Mammary epithelial cell (primary cell): ENCODE data around the gene BOD1.
A peak's percentile ranks its signal among the peaks of the same experiment; 100 is the strongest.

Source experiments
- EZH2 ChIP-seq: IDR thresholded peaks from 2 replicates; pipeline ENCODE4 v1.6.1; 2012; ENCODE audit warnings: low read length, inconsistent platforms, borderline replicate concordance
- TF ChIP-seq, protein P1 (sequence below), 2 donors: IDR thresholded peaks in 1 of 2; conservative IDR thresholded peaks in 1 of 2; 2 replicates each; pipeline ENCODE4 v1.5.1; 2011 to 2012; ENCODE audit warnings: inconsistent platforms in 2 of 2, low read length in 2 of 2, mild to moderate bottlenecking in 2 of 2, control low read depth in 1 of 2, low read depth in 1 of 2; ENCODE audit not compliant: insufficient read depth in 1 of 2; ENCODE audit errors: extremely low read depth in 1 of 2

DNA sequence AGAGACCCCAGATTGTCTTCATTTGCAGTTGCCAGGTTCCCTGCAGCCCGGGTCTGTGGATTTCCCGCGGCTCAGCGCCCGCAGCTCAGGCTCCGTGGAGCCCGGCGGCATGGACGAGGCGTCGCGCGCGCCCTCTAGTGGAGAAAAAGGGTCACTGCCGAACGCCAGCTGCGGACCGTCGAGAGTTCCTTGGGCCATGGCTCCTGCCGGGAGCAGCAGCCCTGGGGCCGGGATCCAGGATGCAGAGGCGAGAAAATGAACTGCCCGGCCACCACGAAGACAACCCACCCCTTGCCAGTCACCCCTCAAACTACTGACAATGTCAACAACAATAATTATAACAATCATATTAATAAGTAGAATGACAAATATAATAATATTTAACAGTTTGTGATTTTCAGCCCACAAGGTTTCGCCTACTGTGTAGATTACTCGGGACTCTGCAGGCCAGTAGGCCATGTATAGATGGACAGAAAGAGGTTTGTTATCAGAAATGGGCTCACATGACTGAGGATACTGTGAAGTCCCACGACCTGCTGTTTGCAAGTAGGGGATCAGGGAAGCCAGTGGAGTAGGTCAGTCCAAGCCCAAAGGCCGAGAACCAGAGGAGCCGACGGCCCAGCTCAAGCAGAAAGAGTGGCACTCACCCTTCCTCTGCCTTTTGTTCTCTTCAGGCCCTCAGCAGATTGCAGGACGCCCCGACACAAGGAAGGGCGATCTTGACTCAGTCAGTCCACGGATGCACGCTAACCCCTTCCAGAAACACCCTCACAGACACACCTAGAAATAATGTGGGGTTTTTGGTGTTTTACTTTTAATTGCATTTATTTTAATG lies 43.1 kb downstream of the BOD1 start:
- TF ChIP-seq, protein P1, sequence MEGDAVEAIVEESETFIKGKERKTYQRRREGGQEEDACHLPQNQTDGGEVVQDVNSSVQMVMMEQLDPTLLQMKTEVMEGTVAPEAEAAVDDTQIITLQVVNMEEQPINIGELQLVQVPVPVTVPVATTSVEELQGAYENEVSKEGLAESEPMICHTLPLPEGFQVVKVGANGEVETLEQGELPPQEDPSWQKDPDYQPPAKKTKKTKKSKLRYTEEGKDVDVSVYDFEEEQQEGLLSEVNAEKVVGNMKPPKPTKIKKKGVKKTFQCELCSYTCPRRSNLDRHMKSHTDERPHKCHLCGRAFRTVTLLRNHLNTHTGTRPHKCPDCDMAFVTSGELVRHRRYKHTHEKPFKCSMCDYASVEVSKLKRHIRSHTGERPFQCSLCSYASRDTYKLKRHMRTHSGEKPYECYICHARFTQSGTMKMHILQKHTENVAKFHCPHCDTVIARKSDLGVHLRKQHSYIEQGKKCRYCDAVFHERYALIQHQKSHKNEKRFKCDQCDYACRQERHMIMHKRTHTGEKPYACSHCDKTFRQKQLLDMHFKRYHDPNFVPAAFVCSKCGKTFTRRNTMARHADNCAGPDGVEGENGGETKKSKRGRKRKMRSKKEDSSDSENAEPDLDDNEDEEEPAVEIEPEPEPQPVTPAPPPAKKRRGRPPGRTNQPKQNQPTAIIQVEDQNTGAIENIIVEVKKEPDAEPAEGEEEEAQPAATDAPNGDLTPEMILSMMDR (conservative IDR thresholded peaks at IDR 0.05 in 1 of 2, IDR thresholded peaks at IDR 0.05 in 1 of 2; ENCODE audit: extremely low read depth in 1 of 2, insufficient read depth in 1 of 2, low read depth in 1 of 2, low read length in 2 of 2), result peak; percentile 80 to 96
- TF ChIP-seq EZH2, result no peak
